Measurements from ENCODE around the gene MCC.

- TF ChIP-seq CTCF (IDR thresholded peaks at IDR 0.05) (no peak), EZH2 (IDR thresholded peaks at IDR 0.05) (no peak)
Observed at GRCh38 chr5:113371721-113372196, 116.5 kb downstream of the MCC start.
